Mesenchymal stem cell (in vitro differentiated cells and primary cell): Measurements from ENCODE around the gene MDH1.

Experiments
- DNase-seq: peaks from one replicate; pipeline ENCODE4 v3.0.0-alpha.2; 2013
- H2AFZ ChIP-seq: one replicate; pipeline ENCODE4 v1.6.1; 2013; ENCODE audit warnings: low read depth, mild to moderate bottlenecking, control low read depth, inconsistent platforms, low read length, moderate library complexity
- H2AK5ac ChIP-seq: 2 replicates; pipeline ENCODE4 v1.6.1; 2013; ENCODE audit warnings: low read length, moderate library complexity, mild to moderate bottlenecking, inconsistent platforms; ENCODE audit not compliant: severe bottlenecking
- H2BK120ac ChIP-seq: one replicate; pipeline ENCODE4 v1.6.1; 2013; ENCODE audit warnings: low read depth, mild to moderate bottlenecking, inconsistent platforms, low read length, moderate library complexity
- H2BK12ac ChIP-seq, 2 experiments: one replicate each; pipeline ENCODE4 v1.6.1; 2013; ENCODE audit warnings: inconsistent platforms in 2 of 2, low read length in 2 of 2, mild to moderate bottlenecking in 2 of 2, moderate library complexity in 2 of 2, control low read depth in 1 of 2
- H2BK15ac ChIP-seq: one replicate; pipeline ENCODE4 v1.6.1; 2013; ENCODE audit warnings: mild to moderate bottlenecking, low read depth, inconsistent platforms; ENCODE audit not compliant: poor library complexity, severe bottlenecking
- H2BK5ac ChIP-seq: 2 replicates; pipeline ENCODE4 v1.6.1; 2013; ENCODE audit warnings: low read depth, mild to moderate bottlenecking, low read length, control low read depth, inconsistent platforms; ENCODE audit not compliant: poor library complexity, severe bottlenecking
- H3K14ac ChIP-seq, 2 experiments: one replicate each; pipeline ENCODE4 v1.6.1; 2013; ENCODE audit warnings: inconsistent platforms in 2 of 2, low read length in 2 of 2, control low read depth in 1 of 2, mild to moderate bottlenecking in 1 of 2, moderate library complexity in 1 of 2
- H3K18ac ChIP-seq, 2 experiments: one replicate each; pipeline ENCODE4 v1.6.1; 2013; ENCODE audit warnings: inconsistent platforms in 2 of 2, low read length in 2 of 2, control low read depth in 1 of 2, low read depth in 1 of 2, mild to moderate bottlenecking in 1 of 2
- H3K23ac ChIP-seq, 2 experiments: one replicate each; pipeline ENCODE4 v1.6.1; 2013; ENCODE audit warnings: inconsistent platforms in 2 of 2, low read length in 2 of 2, mild to moderate bottlenecking in 2 of 2, moderate library complexity in 2 of 2, control low read depth in 1 of 2
- H3K27ac ChIP-seq: 2 replicates; pipeline ENCODE4 v1.5.1; 2013; ENCODE audit warnings: mild to moderate bottlenecking, moderate library complexity, low read length, control low read depth, inconsistent platforms; ENCODE audit not compliant: poor library complexity, severe bottlenecking
- H3K27me3 ChIP-seq, 2 experiments: 2 replicates each; pipeline versions ENCODE4 v1.6.1 to v1.7.0; 2013; ENCODE audit warnings: low read length in 2 of 2, mild to moderate bottlenecking in 2 of 2, moderate library complexity in 2 of 2, control low read depth in 1 of 2, inconsistent platforms in 1 of 2; ENCODE audit not compliant: control insufficient read depth in 1 of 2, insufficient read depth in 1 of 2
- H3K36me3 ChIP-seq, 2 experiments: 2 replicates each; pipeline versions ENCODE4 v1.6.1 to v1.7.0; 2013; ENCODE audit warnings: low read length in 2 of 2, control low read depth in 1 of 2, inconsistent platforms in 1 of 2, low read depth in 1 of 2, mild to moderate bottlenecking in 1 of 2; ENCODE audit not compliant: insufficient read depth in 2 of 2, control insufficient read depth in 1 of 2
- H3K4ac ChIP-seq, 2 experiments: one replicate each; pipeline ENCODE4 v1.6.1; 2013; ENCODE audit warnings: inconsistent platforms in 2 of 2, low read length in 2 of 2, mild to moderate bottlenecking in 2 of 2, moderate library complexity in 2 of 2, control low read depth in 1 of 2, low read depth in 1 of 2
- H3K4me1 ChIP-seq: 2 replicates; pipeline ENCODE4 v1.6.1; 2013; ENCODE audit warnings: low read depth, low read length, control low read depth; ENCODE audit not compliant: control insufficient read depth, insufficient read depth
- H3K4me2 ChIP-seq: 2 replicates; pipeline ENCODE4 v1.6.1; 2013; ENCODE audit warnings: low read length, mild to moderate bottlenecking, inconsistent platforms; ENCODE audit not compliant: poor library complexity, severe bottlenecking
- H3K4me3 ChIP-seq, 2 experiments: 2 replicates each; pipeline versions ENCODE4 v1.5.1 to v1.7.0; 2013; ENCODE audit warnings: low read length in 2 of 2, mild to moderate bottlenecking in 2 of 2, control low read depth in 1 of 2, low read depth in 1 of 2; ENCODE audit not compliant: insufficient read depth in 1 of 2
- H3K79me1 ChIP-seq: replicated peaks from 2 replicates; pipeline ENCODE4 v1.6.1; 2013; ENCODE audit warnings: mild to moderate bottlenecking, control low read depth, low read length, inconsistent platforms; ENCODE audit not compliant: poor library complexity, severe bottlenecking
- H3K9ac ChIP-seq: 2 replicates; pipeline ENCODE4 v1.7.0; 2013; ENCODE audit warnings: mild to moderate bottlenecking, low read length, moderate library complexity
- H3K9me3 ChIP-seq: 2 replicates; pipeline ENCODE4 v1.7.0; 2013; ENCODE audit warnings: mild to moderate bottlenecking, low read length; ENCODE audit not compliant: control insufficient read depth
- H4K8ac ChIP-seq: one replicate; pipeline ENCODE4 v1.6.1; 2013; ENCODE audit warnings: inconsistent platforms, mild to moderate bottlenecking, low read length, moderate library complexity
- H4K91ac ChIP-seq: one replicate; pipeline ENCODE4 v1.6.1; 2013; ENCODE audit warnings: mild to moderate bottlenecking, low read length, inconsistent platforms
- WGBS: methylation state at CpG from one replicate; pipeline ENCODE4 v1.1.7; 2013; ENCODE audit warnings: mixed read lengths; 5-methylcytosine and 5-hydroxymethylcytosine counted together

MDH1 gene

DNA sequence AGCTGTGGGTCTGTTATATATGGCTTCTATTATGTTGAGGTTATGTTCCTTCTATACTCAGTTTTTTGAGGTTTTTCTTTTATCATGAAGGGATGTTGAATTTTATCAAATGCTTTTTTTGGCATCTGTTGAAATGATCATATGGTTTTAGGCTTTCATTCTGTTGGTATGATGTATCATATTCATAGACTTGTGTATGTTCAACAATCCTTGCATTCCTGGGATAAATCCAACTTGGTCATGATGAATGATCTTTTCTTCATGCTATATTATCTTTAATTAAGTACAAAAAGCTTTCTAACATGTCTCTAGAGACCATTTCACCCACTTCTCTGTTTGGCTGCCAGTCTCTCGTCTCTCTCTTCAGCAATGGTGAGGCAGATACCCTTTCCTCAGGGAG is 54.2 kb downstream of the MDH1 start:
- Histone ChIP-seq H2BK15ac (no peak overlapping the region), H3K14ac (no peak overlapping the region), H2AFZ (no peak overlapping the region), H3K27me3 (no peaks in the 10 kb centered on the region), H4K8ac (no peak overlapping the region), H3K79me1 (no peaks in the 10 kb centered on the region), H3K9me3 (no peaks in the 10 kb centered on the region), H2BK120ac (no peak overlapping the region), H2AK5ac (no peak overlapping the region), H3K4me1 (no peaks in the 10 kb centered on the region), H3K36me3 (no peaks in the 10 kb centered on the region), H4K91ac (no peak overlapping the region), H3K27ac (no peak overlapping the region), H2BK5ac (no peak overlapping the region), H2BK12ac (no peak overlapping the region), H3K4ac (no peak overlapping the region), H3K4me3 (no peak overlapping the region), H3K23ac (no peak overlapping the region), H3K18ac (no peak overlapping the region), H3K4me2 (no peak overlapping the region), H3K9ac (no peak overlapping the region)
- no peak for DNase-seq
- 100% methylated on average over 1 of the region's 1 CpG for WGBS

DNA sequence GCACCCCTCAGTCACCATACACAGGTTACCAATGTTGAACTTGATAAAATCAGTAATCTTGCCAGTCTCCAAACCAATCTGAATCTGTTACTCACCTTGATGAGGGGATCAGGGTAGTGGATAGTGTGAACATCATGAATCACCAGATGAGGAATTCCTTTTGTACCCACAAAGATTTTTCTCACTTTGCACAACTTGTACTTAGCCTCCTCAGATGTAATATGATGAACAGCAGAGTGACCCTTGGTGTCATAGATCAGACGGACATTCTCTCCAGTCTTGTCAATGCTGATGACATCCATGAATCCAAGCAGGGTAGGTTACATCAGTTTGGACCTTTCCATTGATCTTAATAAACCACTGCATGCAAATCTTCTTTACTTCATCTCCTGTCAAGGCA is 54.7 kb downstream of the MDH1 start:
- 69% methylated on average over 1 of the region's 1 CpG for WGBS
- H3K9ac ChIP-seq: no peak overlapping the region
- H3K23ac ChIP-seq: no peak overlapping the region
- no peak overlapping the region for H2BK5ac ChIP-seq
- no peak overlapping the region for H4K8ac ChIP-seq
- no peak overlapping the region for H2AFZ ChIP-seq
- H2BK12ac ChIP-seq: no peak overlapping the region
- H2BK15ac ChIP-seq: no peak overlapping the region
- no peaks in the 10 kb centered on the region for H3K4me1 ChIP-seq
- no peak overlapping the region for H3K27ac ChIP-seq
- H3K36me3 ChIP-seq: no peaks in the 10 kb centered on the region
- no peak overlapping the region for H3K4me2 ChIP-seq
- H3K27me3 ChIP-seq: no peaks in the 10 kb centered on the region
- H2AK5ac ChIP-seq: no peak overlapping the region
- H3K4me3 ChIP-seq: no peak overlapping the region
- no peak overlapping the region for H3K4ac ChIP-seq
- no peak overlapping the region for H4K91ac ChIP-seq
- no peak overlapping the region for H2BK120ac ChIP-seq
- DNase-seq: no peak
- no peaks in the 10 kb centered on the region for H3K9me3 ChIP-seq
- no peak overlapping the region for H3K14ac ChIP-seq
- H3K18ac ChIP-seq: no peak overlapping the region
- H3K79me1 ChIP-seq: no peaks in the 10 kb centered on the region

DNA sequence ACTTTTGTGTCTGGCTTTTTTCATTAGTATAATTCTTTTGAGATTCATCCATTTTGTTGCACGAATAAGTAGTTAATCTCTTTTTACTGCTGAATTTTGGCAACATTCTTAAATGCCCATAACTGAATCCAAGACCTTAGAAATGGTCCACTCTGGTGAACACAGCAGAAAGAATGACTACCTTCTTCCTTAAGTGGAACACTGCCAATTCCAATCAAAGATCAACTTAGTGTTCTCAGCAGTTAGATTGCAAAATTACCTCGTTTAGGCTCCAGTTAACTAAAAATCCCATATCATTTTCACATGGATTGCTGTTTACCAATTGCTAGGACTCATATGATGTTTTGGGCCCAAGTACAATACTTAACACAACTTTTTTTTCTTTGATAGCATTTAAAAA is 59.9 kb downstream of the MDH1 start:
- no peak overlapping the region for H3K18ac ChIP-seq
- no peaks in the 10 kb centered on the region for H3K36me3 ChIP-seq
- H3K27me3 ChIP-seq: no peaks in the 10 kb centered on the region
- no peak for DNase-seq
- no peaks in the 10 kb centered on the region for H3K4me1 ChIP-seq
- H3K4me2 ChIP-seq: no peak overlapping the region
- H3K9me3 ChIP-seq: no peaks in the 10 kb centered on the region
- H3K23ac ChIP-seq: no peak overlapping the region
- no peaks in the 10 kb centered on the region for H3K79me1 ChIP-seq
- 87% methylated on average over 2 of the region's 2 CpGs for WGBS
- no peak overlapping the region for H3K9ac ChIP-seq
- no peak overlapping the region for H2BK15ac ChIP-seq
- no peak overlapping the region for H2AK5ac ChIP-seq
- no peak overlapping the region for H3K27ac ChIP-seq
- no peak overlapping the region for H2BK120ac ChIP-seq
- no peak overlapping the region for H2AFZ ChIP-seq
- no peak overlapping the region for H2BK12ac ChIP-seq
- H2BK5ac ChIP-seq: no peak overlapping the region
- no peak overlapping the region for H3K4ac ChIP-seq
- H3K4me3 ChIP-seq: no peak overlapping the region
- no peak overlapping the region for H4K91ac ChIP-seq
- H4K8ac ChIP-seq: no peak overlapping the region
- no peak overlapping the region for H3K14ac ChIP-seq

GRCh38 chr2:63649829-63650228 is 61.1 kb downstream of the MDH1 start:
- Histone ChIP-seq H3K14ac (no peak overlapping the region), H3K27me3 (no peaks in the 10 kb centered on the region), H2BK120ac (no peak overlapping the region), H3K9me3 (no peaks in the 10 kb centered on the region), H3K4me2 (no peak overlapping the region), H2AFZ (no peak overlapping the region), H2BK15ac (no peak overlapping the region), H3K23ac (no peak overlapping the region), H2BK12ac (no peak overlapping the region), H2AK5ac (peak overlapping the region; percentile 55), H3K18ac (no peak overlapping the region), H3K79me1 (no peaks in the 10 kb centered on the region), H3K36me3 (no peaks in the 10 kb centered on the region), H3K4ac (no peak overlapping the region), H4K8ac (no peak overlapping the region), H3K27ac (no peak overlapping the region), H2BK5ac (no peak overlapping the region), H3K9ac (no peak overlapping the region), H4K91ac (no peak overlapping the region), H3K4me3 (no peak overlapping the region), H3K4me1 (no peaks in the 10 kb centered on the region)
- no peak for DNase-seq
- 100% methylated on average over 1 of the region's 1 CpG for WGBS
